T-helper 1 cell treated with Interleukin-12 subunit alpha and Interleukin-12 subunit beta and Interleukin-4 antibody, amounts not matched to agents 30 μg/mL and 1 μg/mL, for 36 hours (primary cell): ENCODE results near the gene NSF.

ENCODE experiments used
- H3K27ac Mint-ChIP-seq: one replicate; pipeline ENCODE4 v1.8.0; 2021; ENCODE audit warnings: mild to moderate bottlenecking, mixed read lengths
- H3K27me3 Mint-ChIP-seq: one replicate; pipeline ENCODE4 v1.8.0; 2021; ENCODE audit warnings: low read depth, mixed read lengths
- H3K36me3 Mint-ChIP-seq: one replicate; pipeline ENCODE4 v1.8.0; 2021; ENCODE audit warnings: low read depth, mixed read lengths
- H3K4me1 Mint-ChIP-seq: one replicate; pipeline ENCODE4 v1.8.0; 2021; ENCODE audit warnings: low read depth, mixed read lengths
- H3K4me3 Mint-ChIP-seq: one replicate; pipeline ENCODE4 v1.8.0; 2021; ENCODE audit warnings: mild to moderate bottlenecking, moderate library complexity, mixed read lengths
- H3K9me3 Mint-ChIP-seq: one replicate; pipeline ENCODE4 v1.8.0; 2021; ENCODE audit warnings: mixed read lengths

Gene NSF

DNA sequence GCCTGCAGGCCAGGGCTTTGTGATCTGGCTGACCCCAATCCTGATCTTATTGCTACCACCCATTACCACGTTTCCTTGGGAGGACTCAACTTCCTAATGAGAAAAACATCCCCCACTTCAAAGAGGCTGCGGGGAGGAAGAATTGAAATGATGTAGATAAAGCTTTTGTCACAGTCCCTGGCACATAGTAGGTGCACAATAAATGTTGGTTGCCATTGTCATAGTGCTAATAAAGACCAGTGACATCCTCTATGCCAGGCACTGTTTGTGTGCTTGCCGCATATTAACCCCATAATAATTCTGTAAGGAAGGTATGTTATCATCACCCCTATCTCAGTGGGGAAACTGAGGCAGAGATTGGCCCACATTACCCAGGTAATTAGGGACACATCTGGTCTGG, 205.6 kb downstream of the NSF start:
- Mint-ChIP-seq H3K4me3 (no peak overlapping the region), H3K4me1 (no peaks in the 10 kb centered on the region), H3K9me3 (no peaks in the 10 kb centered on the region), H3K36me3 (no peaks in the 10 kb centered on the region), H3K27ac (no peak overlapping the region), H3K27me3 (peaks cover 11% of the 10 kb centered on the region)

DNA sequence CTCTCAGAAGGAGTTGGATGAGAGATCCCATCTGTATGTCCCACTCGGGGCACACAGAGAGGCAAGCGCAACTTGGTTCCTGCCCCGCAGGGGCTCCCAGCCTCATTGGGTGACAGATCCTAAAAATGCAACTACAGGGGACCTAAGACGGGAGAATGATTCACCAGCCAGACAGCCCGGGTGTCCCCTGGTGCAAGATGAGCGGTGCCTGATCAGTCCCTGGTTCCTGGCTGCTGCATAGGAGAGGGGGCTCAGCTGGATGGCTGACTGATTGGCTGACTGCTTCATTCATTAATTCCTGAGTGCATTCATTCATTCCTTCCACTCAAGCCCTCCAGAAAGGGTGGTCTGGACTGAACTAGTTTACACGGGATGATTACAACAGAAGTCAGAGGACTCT, 206.1 kb downstream of the NSF start:
- Mint-ChIP-seq H3K9me3 (no peaks in the 10 kb centered on the region), H3K27ac (no peak overlapping the region), H3K4me3 (no peak overlapping the region), H3K27me3 (peaks cover 11% of the 10 kb centered on the region), H3K36me3 (no peaks in the 10 kb centered on the region), H3K4me1 (no peaks in the 10 kb centered on the region)

DNA sequence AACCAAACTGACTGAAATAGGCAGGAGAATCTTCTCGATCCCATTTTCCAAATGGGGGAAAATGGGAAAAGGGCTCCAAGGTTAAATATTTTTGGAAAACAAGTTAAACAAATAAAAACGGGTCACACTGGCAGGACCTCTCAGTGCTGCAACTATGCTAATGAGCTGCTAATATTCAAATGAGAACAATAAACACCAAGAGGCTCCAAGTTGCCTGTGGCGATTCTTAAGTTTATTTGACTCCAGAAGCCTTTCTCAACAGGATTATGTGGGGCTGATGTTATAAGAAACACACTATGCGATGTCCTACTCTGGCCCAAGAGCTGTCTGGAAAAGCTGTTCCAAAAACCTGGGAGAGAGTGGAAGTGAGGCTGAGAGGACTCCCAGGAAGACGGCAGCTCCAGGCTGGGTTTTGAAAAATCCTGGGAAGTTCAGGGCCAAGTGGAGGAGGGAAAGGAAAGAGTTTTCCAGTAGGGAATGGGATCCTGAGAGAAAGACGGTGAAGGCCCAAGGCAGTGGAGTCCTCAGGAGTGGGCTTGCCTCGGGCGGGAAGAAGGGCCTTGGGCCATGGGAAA, 206.6 kb downstream of the NSF start:
- Mint-ChIP-seq H3K9me3 (no peaks in the 10 kb centered on the region), H3K4me1 (no peaks in the 10 kb centered on the region), H3K27me3 (peaks cover 11% of the 10 kb centered on the region), H3K36me3 (no peaks in the 10 kb centered on the region), H3K27ac (no peak overlapping the region), H3K4me3 (no peak overlapping the region)

DNA sequence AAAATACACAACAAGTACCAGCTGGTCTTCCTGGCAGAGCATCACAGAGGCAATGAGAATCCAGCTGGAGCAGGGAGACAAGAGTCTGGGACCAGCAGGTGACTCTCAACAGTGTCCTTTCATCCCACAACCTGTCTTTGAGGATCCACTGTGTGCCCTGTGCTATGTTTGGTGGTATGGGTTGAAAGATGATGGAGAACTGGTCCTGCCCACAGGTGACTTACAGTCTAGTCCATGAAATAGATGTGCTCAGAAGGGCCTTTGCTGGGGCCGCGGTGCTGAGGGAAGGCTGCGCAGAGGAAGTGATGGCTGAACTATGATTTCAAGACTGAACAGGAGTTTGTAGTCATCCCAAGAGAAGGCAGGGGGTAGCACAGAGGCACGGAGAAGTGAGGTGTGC, 210.1 kb downstream of the NSF start:
- Mint-ChIP-seq H3K36me3 (no peaks in the 10 kb centered on the region), H3K4me1 (no peaks in the 10 kb centered on the region), H3K27ac (no peak overlapping the region), H3K9me3 (no peaks in the 10 kb centered on the region), H3K27me3 (peaks cover 4% of the 10 kb centered on the region), H3K4me3 (no peak overlapping the region)

DNA sequence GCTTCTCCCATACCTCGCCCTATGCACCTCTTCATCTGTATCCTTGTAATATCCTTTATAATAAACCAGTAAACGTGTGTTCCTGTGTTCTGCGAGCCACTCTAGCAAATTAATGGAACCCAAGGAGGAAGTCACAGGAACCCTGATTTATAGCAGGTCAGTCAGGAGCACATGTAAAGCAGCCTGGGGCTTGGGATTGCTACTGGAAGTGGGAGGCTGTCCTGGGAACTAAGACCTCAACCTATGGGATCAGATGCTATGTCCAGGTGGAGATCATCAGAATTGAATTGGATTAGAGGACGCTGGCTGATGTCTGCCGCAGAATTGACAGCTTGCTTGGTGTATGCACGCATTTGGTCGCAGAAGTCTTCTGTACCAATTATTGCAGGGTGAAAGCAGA, 212.3 kb downstream of the NSF start:
- Mint-ChIP-seq H3K4me1 (no peaks in the 10 kb centered on the region), H3K36me3 (no peaks in the 10 kb centered on the region), H3K27ac (no peak overlapping the region), H3K4me3 (no peak overlapping the region), H3K27me3 (peaks cover 4% of the 10 kb centered on the region), H3K9me3 (no peaks in the 10 kb centered on the region)

DNA sequence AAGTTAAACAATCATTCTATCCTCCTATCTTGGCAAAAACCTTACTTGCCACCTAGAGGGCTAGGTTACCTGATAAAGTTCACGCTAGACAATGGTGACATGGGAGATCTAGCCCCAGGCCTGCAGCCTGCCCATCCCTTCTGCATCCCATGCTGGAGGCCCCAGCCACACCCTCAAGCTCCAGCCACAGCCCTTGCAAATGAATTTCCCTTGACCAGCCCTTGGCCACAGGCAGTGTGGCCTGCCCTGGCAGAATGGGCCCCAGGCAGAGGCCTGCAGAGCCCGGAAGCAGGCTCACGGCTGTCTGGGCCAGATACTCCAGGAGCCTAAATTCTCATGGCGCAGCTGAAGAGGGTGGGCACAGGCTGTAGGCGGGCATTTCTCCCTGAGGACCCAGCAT, 213.1 kb downstream of the NSF start:
- no peaks in the 10 kb centered on the region for H3K4me1 Mint-ChIP-seq
- no peaks in the 10 kb centered on the region for H3K36me3 Mint-ChIP-seq
- no peak overlapping the region for H3K27ac Mint-ChIP-seq
- H3K4me3 Mint-ChIP-seq, result no peak overlapping the region
- peaks cover 4% of the 10 kb centered on the region for H3K27me3 Mint-ChIP-seq
- no peaks in the 10 kb centered on the region for H3K9me3 Mint-ChIP-seq

DNA sequence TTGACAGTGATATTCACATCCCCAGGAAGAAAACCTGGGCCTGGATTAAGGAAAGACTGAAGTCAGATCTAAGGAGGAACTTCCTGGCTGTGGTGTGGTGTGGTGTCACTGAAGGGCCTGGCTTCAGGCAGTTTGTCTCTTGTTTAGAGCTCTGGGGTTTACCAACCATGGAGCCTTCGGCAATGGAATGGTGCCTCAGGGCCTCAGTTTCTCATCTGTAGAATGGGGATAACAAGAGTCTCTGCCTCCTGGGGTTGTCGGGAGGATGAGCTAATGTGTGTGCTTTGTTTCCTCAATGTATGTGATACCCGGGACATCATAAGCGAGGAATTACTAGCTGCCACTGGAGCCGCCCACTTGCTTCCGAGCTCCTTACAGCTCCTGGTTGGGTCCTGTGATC, 215.3 kb downstream of the NSF start:
- Mint-ChIP-seq H3K4me3 (no peak overlapping the region), H3K36me3 (no peaks in the 10 kb centered on the region)

More for the DNA sequence above, 215.3 kb downstream of the NSF start:
- H3K9me3 Mint-ChIP-seq, result no peaks in the 10 kb centered on the region
- no peaks in the 10 kb centered on the region for H3K4me1 Mint-ChIP-seq
- H3K27me3 Mint-ChIP-seq, result peaks cover 4% of the 10 kb centered on the region
- no peak overlapping the region for H3K27ac Mint-ChIP-seq
